CD4-positive, alpha-beta T cell treated with Interleukin-1 beta for 1 hour (primary cell): Measurements from ENCODE around the gene PHEX.
A peak's percentile ranks its signal among the peaks of the same experiment; 100 is the strongest.

Experiments
- DNase-seq, 2 donors: peaks; one replicate each; pipeline ENCODE4 v3.0.0-alpha.2; 2020 to 2022

PHEX gene

GRCh38 chrX:22041907-22042530, 9.9 kb downstream of the PHEX start:
- DNase-seq: no peak

- DNase-seq: no peak
Measured at GRCh38 chrX:22043872-22044271, 11.7 kb downstream of the PHEX start.

GRCh38 chrX:22047468-22047867, 15.3 kb downstream of the PHEX start:
- DNase-seq: no peak

GRCh38 chrX:22053481-22053880, 21.4 kb downstream of the PHEX start:
- no peak for DNase-seq

GRCh38 chrX:22056235-22056634, 24.1 kb downstream of the PHEX start:
- DNase-seq: no peak

GRCh38 chrX:22057667-22058066, 25.5 kb downstream of the PHEX start:
- DNase-seq: no peak

- DNase-seq: no peak
Measured at GRCh38 chrX:22059775-22060174, 27.6 kb downstream of the PHEX start.

- no peak for DNase-seq
Measured at GRCh38 chrX:22060415-22061280, 28.5 kb downstream of the PHEX start.

- DNase-seq: peak in 1 of 2 donors; percentile 44
Measured at GRCh38 chrX:22063284-22063683, 31.2 kb downstream of the PHEX start.

GRCh38 chrX:22069586-22069985, 37.5 kb downstream of the PHEX start:
- no peak for DNase-seq

- DNase-seq: no peak
Measured at GRCh38 chrX:22073928-22074327, 41.8 kb downstream of the PHEX start.

GRCh38 chrX:22078117-22078516, 46.0 kb downstream of the PHEX start:
- no peak for DNase-seq

- DNase-seq: peak; percentile 7 to 21
Measured at GRCh38 chrX:22081475-22082092, 49.5 kb downstream of the PHEX start.

GRCh38 chrX:22086003-22086402, 53.9 kb downstream of the PHEX start:
- no peak for DNase-seq

- DNase-seq: no peak
Measured at GRCh38 chrX:22087011-22087557, 55.0 kb downstream of the PHEX start.

GRCh38 chrX:22088326-22088725, 56.2 kb downstream of the PHEX start:
- no peak for DNase-seq

- DNase-seq: no peak
Measured at GRCh38 chrX:22090181-22090580, 58.1 kb downstream of the PHEX start.

- no peak for DNase-seq
Measured at GRCh38 chrX:22093550-22093949, 61.4 kb downstream of the PHEX start.

- DNase-seq: no peak
Measured at GRCh38 chrX:22095286-22095685, 63.2 kb downstream of the PHEX start.

- DNase-seq: no peak
Measured at GRCh38 chrX:22095856-22096255, 63.7 kb downstream of the PHEX start.

- DNase-seq: no peak
Measured at GRCh38 chrX:22097012-22097694, 65.0 kb downstream of the PHEX start.

GRCh38 chrX:22105231-22105630, 73.1 kb downstream of the PHEX start:
- no peak for DNase-seq

- DNase-seq: no peak
Measured at GRCh38 chrX:22105971-22106370, 73.8 kb downstream of the PHEX start.
